ENCODE measurements around the gene NOP53.
"Not testable (repeated sequence)": the region's sequence is repeated elsewhere in the genome, so short reads cannot be mapped to it uniquely, and the experiment has no call there.

The NOP53 gene

DNA sequence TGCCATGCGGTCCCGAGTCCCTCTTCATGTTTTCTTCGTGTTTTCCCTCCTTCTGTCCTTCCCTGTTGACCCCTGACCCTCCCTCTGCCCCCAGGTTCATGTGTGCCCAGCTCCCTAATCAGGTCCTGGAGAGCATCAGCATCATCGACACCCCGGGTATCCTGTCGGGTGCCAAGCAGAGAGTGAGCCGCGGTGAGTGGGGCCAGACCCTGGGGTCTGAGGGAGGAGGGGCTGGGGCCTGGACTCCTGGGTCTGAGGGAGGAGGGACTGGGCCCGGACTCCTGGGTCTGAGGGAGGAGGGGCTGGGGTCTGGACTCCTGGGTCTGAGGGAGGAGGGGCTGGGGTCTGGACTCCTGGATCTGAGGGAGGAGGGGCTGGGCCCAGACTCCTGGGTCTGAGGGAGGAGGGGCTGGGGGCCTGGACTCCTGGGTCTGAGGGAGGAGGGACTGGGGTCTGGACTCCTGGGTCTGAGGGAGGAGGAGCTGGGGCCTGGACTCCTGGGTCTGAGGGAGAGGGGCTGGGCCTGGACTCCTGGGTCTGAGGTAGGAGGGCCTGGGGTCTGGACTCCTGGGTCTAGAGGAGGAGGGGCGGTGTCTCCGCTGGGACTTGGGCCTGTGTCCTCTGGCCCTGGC lies 26.8 kb upstream of the NOP53 start:
- DNase-seq, result not testable (repeated sequence)

DNA sequence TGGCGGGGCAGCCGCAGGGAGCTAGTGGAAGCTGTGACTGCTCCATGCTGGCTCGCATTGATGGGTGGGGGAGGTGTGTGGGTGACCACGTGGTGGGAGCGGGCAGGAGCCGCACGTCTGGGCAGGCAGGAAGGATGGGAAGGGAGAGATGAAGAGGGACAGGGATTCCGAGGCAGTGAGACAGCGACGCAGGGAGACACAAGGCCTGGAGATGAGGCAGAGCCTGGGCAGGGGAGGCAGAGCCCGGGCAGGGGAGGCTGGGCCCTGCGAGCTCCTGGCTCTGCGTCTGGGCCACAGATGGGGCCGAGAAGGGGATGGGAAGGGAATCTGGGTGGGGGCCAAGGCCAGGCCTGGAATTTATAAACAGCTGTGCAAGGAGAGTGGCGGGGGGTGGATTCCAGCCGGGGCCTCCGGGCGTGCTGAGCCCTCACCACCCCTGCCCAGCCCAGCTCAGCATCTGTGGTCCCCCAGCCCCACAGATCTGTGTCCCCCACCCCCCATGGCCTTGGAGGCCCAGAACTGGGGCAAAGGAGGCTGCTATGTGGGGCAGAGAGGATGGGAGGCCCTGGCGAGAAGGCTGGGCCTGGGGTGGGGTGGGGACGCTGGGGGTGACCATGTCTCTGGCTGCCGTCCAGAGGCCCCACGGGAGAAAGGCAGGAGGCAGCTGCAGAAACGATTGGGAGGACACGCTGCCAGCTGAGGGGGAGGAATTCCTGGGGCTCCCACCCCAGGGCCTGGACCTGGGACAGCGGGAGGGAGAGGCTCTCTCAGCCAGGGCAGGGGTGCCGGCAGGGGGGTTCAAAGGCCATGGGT lies 26.1 kb upstream of the NOP53 start:
- DNase-seq, result no peak

DNA sequence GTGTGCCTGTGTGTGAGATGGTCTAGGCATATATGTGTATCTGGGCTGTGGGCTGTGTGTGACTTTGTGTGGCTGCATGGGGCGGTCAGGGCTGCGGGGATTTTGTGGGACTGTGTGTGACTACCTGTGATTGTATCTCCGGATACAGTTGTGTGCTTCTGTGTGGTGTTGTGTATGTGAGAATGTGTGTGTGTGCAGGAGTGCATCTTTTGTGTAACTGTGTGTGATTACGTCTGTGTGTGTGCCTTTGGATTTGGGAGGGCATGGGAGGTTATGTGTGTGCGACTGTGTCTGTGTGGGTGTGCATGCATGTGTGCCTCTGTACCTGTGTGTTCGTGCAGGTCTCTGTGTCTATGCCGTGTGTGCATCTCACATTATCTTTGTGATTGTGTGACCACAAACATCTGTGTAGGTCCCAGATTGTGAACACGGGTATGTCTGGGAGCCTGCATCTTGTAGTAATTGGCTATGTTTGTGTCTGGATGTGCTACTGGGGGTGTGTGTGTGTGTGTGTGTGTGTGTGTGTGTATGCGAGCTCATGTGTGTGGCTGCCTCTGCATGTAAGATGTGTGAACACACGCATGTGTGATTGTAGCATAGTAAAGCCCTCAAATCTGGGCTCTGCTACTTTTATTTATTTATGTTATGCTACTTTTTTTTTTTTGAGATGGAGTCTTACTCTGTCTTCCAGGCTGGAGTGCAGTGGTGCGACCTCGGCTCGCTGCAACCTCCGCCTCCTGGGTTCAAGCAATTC lies 24.5 kb upstream of the NOP53 start:
- DNase-seq, result no peak

DNA sequence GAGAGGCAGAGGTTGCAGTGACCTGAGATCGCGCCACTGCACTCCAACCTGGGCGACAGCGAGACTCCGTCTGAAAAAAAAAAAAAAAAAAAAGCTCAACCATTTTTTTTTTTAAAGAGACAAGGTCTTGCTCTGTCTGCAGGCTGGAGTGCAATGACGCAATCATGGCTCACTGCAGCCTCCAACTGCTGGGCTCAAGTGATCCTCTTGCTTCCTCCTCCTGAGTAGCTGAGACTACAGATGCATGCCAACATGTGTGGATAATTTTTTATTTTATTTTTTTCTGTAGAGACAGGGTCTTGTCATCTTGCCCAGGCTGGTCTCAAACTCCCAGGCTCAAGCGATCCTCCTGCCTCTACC lies 21.8 kb upstream of the NOP53 start:
- DNase-seq, result no peak

DNA sequence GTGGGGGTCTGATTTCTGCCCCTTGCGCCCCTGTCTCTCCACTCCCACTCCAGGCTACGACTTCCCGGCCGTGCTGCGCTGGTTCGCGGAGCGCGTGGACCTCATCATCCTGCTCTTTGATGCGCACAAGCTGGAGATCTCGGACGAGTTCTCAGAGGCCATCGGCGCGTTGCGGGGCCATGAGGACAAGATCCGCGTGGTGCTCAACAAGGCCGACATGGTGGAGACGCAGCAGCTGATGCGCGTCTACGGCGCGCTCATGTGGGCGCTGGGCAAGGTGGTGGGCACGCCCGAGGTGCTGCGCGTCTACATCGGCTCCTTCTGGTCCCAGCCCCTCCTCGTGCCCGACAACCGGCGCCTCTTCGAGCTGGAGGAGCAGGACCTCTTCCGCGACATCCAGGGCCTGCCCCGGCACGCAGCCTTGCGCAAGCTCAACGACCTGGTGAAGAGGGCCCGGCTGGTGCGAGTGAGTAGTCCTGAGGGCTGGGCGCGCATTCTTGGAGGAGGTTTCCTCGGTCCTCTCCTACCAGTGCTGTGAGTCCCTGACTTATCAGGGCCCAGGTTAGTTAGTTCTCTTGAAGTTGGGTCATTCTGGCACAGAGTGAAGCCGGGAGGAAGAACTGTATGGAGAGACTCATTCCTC lies 19.5 kb upstream of the NOP53 start:
- DNase-seq, result no peak

DNA sequence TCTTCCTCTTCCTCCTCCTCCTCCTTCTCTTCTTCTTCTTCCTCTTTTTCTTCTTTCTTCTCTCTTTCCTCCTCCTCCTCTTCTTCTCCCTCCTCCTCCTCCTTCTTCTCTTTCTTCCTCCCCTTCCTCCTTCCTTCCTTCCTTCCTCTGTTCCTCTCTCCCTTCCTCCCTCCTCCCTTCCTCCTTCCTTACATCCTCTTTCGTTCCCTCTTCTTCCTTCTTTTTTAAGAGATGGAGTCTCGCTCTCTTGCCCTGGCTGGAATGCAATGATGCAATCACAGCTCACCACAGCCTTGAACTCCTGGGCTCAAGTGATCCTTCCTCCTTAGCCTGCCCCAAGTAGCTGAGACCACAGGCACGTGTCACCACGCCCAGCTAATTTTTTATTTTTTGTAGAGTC lies 18.9 kb upstream of the NOP53 start:
- no peak for DNase-seq

DNA sequence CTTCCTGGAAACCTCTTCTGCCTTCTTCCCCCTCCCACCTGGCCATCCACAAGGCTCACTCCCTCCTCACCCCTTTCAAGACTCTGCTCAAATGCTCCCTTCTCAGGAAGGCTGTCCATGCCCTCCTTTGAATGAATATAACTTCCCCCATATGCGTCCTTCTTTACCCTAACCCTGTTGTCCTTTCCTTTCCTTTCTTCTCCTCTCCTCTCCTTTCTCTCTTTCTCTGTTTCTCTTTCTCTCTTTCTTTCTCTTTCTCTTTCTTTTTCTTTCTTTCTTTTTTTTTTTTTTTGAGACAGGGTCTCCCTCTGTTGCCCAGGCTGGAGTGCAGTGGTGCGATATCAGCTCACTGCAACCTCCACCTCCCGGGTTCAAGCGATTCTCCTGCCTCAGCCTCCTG lies 17.1 kb upstream of the NOP53 start:
- not testable (repeated sequence) for DNase-seq

DNA sequence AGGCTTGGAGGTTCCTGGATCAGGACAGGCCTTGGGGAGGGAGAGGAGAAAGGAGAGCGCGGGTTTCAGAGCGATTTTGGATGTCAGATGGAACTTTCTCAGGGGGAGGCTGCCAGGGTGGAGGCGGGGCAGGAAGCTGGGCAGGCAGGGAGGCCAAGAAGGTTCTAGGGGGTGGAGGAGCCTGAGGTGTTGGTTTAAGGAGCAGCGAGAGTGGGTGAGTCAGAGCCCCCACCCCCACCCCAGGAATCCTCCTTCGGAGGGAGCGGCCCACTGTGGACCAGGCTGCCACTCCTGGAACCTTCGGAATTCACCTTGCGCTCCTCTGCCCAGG lies 15.9 kb upstream of the NOP53 start:
- no peak for DNase-seq

DNA sequence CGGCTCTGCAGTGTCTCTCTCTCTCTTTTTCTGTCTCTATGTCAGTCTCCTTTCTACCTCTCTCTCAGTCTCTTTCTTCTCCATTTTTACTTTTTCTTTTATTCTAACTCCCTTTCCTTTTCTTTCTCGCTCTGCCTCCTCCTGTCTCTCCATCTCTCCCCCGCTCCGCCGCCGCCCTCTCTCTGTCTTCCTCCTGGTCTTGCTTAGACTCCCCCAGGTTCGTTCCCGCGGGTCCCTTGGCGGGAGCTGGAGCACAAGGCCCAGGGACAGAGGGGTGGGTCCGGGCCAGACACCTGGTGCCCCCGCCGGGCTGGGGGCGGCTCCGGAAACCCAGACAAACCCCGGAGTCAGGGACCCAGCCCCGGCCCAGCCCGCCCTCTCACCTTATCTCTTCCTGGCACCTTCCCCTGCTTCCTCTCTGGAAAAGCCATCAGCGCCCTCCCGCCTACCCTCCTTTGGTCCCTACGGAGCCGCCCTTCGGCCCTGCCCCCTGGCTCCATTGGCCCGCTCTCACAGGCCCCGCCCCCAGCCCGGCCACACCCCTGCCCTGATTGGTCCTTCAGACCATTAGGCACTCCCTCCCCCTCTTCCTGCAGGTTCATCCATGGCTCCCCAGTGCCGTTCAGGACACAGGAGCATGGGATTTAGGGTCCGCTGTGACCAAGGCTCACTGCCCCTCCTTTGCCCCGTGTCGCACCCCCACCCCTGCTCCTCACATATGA lies 15.4 kb upstream of the NOP53 start:
- no peak for DNase-seq

DNA sequence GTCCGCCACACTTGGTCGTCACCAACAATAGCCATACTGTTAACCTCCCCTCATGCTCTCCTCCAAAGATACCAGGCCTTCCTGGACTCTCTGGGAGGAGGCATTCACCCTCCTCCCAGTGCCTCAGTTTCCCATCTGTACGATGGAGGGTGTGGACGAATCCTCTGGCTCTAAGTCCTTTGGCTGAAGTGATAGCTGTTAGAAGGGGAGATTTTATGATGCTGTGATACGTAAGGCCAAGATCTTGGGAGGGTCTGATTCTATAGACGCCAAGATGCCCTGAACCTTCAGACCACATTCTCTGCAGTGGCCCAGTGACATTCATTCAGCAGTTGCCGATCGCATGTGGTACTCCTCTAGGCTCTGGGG lies 14.8 kb upstream of the NOP53 start:
- DNase-seq, result no peak

DNA sequence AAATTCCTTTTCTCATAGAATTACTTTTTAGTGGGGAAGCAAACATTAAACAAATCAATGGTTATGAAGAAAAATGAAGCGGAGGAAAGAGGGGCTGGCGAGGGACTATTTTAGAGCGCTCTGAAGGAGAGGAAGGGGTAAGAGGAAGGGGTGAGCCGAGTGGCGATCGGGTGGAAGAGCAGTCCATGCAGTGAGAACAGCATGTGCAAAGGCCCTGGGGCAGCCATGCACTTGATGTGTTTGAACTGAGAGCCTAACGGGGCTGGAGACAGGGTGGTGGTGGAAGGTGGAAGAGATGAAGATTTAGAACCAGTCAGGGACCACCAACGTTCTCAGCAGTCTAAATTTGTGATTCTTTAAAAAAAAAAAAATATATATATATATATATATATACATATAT lies 14.4 kb upstream of the NOP53 start:
- no peak for DNase-seq

DNA sequence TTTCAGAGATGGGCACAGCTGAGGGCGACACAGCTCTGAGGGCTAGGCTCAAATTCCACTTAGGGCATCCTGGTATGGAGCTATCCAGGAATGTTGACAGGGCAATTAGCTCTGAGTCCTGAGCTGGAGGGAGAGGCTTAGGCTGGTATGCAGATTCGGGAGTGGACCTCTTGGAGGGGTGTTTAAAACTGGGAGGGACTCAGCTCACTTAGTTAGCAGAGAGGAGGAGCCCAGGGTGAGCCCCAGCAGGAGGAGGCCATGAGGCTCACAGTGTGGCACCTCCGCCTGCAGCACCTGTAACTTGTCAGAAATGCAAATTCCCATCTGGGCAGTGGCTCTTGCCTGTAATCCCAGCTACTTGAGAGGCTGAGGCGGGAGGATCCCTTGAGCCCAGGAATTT lies 10.2 kb upstream of the NOP53 start:
- no peak for DNase-seq

DNA sequence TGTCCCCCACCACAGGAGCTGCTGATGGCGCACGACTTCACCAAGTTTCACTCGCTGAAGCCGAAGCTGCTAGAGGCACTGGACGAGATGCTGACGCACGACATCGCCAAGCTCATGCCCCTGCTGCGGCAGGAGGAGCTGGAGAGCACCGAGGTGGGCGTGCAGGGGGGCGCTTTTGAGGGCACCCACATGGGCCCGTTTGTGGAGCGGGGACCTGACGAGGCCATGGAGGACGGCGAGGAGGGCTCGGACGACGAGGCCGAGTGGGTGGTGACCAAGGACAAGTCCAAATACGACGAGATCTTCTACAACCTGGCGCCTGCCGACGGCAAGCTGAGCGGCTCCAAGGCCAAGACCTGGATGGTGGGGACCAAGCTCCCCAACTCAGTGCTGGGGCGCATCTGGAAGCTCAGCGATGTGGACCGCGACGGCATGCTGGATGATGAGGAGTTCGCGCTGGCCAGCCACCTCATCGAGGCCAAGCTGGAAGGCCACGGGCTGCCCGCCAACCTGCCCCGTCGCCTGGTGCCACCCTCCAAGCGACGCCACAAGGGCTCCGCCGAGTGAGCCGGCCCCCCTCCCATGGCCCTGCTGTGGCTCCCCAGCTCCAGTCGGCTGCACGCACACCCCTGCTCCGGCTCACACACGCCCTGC lies 4.4 kb upstream of the NOP53 start:
- no peak for DNase-seq

DNA sequence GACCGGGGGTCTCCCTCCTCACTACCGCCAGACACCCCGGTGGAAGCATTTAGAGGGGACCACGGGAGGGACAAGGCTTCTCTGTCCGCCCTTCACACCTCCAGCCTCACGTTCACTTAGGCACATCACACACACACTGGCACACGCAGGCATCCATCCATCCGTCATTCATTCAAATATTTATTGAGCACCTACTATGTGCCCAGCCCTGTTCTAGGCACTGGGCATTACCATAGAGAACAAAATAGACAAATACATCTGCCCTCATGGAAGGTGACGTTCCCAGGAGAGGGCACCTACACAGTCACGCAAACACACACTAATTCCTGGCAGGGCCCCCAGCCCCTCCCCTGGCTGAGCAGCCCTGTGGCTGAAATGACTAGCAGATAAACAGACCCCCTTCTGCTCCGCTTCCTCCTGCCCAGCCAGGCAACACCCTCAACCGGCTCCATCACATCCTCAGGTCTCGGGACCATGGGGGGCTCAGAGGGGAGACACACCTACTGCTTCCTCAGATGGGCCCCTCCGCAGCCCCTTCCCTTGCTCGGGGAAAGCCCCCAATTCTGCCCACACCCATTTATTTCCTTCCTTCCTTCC lies 3.7 kb upstream of the NOP53 start:
- DNase-seq, result no peak

DNA sequence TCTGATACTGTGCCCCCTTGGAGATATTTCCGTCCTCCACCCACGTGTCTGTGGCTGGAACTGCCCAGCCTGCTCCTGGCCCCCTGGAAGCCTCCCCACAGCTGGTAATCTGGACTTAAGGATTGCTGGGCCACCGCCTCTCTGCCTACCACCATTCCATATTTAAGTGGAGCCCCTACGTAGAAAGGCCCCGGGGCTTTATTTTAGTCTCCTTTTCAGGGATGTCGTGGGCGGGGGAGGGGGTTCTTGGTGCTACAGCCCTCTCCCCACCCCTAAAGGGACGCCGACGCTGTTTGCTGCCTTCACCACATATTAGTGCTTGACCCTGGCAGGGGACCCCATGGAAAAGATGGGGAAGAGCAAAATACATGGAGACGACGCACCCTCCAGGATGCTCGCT lies 2.7 kb upstream of the NOP53 start:
- DNase-seq, result no peak

DNA sequence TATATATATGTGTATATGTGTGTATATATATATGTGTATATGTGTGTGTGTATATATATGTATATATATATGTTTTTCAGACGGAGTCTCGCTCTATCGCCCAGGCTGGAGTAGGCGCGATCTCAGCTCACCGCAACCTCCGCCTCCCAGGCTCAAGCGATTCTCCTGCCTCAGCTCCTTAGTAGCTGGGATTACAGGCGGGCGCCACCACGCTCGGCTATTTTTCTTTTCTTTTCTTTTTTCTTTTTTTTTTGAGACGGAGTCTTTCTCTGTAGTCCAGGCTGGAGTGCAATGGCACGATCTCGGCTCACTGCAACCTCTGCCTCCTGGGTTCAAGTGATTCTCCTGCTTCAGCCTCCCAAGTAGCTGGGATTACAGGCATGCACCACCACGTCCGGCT lies 783 bp downstream of the NOP53 start:
- not testable (repeated sequence) for DNase-seq

DNA sequence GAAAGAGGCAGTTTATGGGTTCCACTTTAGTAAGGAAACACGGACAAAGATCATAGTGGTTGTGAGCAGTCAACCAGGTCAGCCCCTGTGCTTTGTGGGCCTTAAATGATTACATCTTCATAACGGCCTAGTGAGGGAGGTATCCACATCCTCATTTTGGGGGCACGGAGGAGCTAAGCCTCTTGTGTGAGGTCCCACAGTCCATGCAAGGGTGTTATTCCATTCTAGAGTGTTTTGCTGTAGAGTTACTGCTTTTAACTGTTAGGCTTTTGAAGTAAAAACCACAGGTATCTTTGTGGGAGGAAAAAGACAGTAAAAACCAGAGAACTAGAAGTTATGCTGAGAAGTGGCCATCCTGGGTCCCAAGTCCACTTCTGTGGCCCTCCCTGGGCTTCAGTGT lies 4.0 kb downstream of the NOP53 start:
- no peak for DNase-seq

DNA sequence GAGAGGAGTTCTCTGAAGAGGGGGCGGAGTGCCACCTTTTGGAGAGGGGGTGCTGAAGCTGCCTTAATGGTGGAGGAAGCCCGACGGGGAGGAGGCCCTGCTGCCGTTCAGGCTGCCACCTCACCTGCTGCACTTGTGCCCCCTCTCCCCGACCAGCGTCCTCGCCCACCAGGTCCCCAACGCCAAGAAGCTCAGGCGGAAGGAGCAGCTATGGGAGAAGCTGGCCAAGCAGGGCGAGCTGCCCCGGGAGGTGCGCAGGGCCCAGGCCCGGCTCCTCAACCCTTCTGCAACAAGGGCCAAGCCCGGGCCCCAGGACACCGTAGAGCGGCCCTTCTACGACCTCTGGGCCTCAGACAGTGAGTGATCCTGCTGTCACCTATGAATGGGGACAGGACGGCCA lies 5.4 kb downstream of the NOP53 start:
- no peak for DNase-seq

DNA sequence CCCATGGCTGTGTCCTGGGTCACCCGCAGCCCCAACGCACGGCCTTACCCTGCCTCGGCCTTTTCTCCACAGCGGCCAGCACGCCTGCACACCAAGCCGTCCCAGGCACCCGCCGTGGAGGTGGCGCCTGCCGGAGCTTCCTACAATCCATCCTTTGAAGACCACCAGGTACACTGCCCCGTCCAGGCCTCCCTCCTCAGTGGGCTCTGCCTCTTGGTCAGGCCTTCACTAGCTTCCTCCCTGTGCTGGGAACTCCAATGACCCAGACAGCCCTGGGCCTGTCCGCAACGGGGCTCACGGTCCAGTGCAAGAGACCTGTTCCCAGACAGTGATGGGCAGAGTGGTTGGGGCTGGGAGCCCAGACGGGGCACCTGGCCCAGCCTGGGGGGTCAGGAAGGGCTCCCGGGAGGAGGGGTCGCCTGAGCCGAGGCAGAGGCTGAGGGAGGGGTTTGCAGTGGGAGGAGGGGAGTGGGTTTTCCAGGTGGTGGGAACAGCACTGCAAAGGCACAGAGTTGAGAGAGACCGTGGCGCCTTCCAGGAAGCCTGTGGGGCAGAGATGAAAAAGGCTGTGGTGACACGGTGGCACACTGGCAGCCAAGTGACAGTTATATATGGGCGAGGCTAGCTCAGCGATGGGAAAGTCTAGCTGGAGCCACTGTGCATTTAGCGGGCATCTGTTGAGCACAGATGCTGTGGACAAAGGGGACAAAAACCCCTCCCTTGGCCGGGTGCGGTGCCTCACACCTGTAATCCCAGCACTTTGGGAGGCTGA lies 7.3 kb downstream of the NOP53 start:
- DNase-seq, result no peak

DNA sequence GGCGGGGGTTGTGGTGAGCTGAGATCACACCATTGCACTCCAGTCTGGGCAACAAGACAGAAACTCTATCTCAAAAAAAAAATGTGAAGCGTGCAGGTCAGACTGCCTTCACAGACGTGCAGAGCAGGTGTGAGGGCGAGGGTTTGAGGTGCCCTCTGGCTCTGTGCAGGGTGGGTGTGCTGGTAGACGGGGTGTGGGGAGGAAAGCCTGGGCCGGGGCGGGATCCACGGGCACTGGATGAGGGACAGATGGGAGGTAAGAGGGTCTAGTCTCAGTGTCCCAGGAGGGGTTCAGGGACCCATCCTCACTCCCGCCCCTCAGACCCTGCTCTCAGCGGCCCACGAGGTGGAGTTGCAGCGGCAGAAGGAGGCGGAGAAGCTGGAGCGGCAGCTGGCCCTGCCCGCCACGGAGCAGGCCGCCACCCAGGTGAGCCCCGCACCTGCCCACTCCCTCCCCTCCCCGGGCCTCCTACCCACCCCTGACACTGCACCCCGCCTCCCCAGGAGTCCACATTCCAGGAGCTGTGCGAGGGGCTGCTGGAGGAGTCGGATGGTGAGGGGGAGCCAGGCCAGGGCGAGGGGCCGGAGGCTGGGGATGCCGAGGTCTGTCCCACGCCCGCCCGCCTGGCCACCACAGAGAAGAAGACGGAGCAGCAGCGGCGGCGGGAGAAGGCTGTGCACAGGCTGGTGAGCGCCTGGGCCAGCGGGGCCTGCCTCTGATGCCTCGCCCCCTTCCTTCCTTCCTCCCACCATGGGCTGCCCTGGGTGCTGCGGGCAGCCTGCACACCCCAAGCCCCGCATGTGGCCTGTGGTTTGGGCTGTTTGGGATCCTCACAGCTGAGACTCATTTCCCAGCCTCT lies 9.1 kb downstream of the NOP53 start:
- no peak for DNase-seq
